SH-SY5Y (cell line): ENCODE results near the gene OR6N2.

Experiments
- GATA2 ChIP-seq: IDR thresholded peaks from 2 replicates; pipeline ENCODE4 v1.6.1; 2011; ENCODE audit warnings: mild to moderate bottlenecking, low read depth, low read length
- GATA3 ChIP-seq: IDR thresholded peaks from 2 replicates; pipeline ENCODE4 v1.6.1; 2011; ENCODE audit warnings: low read depth, mild to moderate bottlenecking, low read length, moderate library complexity

DNA sequence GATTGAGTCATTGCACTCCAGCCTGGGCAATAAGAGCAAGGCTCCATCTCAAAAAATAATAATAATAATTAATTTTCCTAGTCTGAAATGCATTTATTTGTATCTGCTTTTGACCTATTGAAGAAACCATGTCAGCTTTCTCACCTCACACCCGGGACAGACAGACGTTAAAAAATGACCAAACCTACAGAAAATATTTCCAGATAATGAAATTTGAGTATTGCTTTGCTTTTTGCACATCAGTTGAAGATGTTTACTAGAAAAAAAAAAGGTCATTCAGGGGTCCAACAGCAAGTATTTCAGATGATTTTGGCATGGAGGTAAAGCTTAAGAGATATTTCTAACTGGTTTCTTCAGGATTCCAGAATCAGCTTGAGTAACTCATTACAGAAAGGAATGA is 26.6 kb downstream of the OR6N2 start, which contains the start of gene OR6K6:
- no peak for TF ChIP-seq GATA2
- TF ChIP-seq GATA3, result no peak
